Putamen (tissue), 1 donor: ENCODE measurements around the gene CRACDL.

Experiments used
- DNase-seq: peaks from one replicate; pipeline ENCODE4 v3.0.0-alpha.2; 2016; ENCODE audit warnings: low spot score

The CRACDL gene

DNA sequence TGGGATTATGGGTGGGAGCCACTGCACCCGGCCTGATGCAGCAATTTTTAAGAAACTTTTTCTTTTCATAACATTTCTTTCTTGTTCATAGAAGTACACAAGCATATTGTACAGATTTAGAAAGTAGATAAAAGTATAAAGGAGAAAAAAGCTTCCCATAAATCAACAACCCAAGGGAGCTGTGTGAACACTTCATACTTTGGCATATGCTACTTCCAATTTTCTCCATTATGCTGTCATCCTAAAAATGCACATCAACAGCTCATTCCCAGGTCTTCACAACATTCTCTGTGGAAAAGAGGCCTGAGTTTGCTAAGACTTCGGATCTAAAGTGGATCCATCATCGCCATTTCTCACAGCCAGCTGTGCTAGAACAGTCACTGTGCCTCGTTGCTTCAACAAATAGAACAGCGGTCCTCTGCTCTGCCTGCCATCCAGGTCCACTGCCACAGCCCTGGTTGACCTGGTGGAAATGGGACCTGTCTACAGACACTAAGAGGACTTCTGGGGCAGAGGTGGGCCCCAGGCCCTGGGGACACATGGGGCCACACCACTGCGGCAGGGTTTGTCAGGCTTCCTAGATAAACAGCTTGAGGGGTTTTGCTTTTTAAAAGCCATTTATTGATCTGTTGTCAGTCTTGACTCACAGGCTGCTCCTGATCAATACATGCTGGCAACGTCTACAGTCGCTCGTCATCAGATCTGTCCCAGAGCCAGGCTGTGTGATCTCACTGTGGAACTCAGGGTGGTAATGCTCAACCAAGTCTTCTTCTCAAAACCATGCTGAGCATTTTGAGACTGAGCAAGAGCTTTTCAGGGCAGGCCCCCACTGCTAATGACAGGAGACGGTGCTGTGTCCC is 132.4 kb downstream of the CRACDL start:
- DNase-seq, result no peak

DNA sequence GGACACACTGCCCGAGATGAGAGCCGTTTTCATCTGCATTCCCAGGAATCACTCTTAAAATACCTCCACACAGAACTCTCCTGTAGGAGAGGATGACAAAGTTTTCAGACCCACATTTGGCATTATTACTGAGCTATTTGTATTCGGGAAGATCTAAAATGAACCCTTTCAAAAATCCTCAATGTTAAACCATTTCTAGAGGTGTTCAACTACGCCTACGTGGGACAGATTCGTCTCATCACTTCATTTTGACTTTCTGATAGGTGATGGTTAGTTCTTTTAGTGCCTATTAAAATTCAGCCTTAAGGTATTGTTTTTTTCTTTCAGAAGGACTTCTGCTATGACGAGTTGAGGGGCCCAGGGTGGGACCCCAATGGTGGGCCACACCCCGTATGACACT is 133.7 kb downstream of the CRACDL start:
- DNase-seq, result peak; percentile 63

- no peak for DNase-seq
Measured at GRCh38 chr2:98801921-98802321, 134.1 kb downstream of the CRACDL start.

DNA sequence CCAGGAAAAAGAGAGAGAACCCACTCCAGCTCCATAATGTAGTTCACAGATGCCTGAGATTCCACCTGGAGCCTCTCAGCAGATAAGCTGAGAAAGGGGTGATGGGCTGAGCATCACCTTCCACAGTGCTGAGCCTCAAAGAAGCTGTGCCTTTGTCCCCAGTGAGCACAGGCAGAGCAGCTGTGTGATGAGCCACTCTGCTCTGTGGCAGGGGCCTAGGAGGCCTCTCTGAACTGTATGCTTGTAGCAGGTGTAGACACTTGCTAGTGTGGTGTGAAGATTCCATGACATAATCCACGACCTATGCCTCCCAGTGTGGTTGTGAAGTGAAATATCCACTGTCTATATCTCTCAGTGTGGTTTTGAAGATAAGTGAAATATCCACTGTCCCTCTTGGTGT is 134.7 kb downstream of the CRACDL start:
- DNase-seq, result no peak

DNA sequence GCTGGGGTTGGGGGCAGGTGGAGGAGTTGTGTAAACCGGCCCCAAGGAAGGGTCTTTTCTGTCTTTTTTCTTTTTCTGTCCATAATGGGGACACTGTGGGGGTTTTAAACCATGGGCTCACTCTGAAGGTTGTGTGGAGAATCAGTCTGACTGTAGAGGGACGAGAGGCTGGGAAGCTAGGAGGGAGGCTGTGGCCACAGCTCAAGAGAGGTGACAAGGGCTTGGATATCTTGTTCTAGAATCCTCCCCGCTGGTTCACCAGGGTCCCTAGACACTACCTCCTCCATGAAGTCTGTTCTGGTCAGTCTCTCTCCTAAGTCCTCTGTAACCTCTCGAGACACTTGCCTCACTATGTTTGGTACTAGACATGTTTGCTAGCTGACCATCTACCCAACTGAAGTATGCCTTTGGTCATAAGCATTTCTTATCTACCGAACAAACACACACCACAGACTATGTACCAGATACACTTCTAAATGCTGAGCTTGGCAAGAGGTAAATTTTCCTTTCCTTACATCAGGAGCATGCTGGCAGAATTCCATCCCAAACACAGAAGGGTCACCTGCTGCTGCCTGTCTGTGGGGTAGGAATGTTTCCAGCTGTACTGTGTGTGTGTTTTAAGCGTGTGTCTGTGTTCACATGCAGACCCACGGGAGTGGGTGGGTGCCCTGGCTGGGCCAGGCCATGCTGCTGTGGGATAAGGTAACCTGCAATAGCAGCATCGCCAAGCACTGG is 135.5 kb downstream of the CRACDL start:
- DNase-seq, result no peak

DNA sequence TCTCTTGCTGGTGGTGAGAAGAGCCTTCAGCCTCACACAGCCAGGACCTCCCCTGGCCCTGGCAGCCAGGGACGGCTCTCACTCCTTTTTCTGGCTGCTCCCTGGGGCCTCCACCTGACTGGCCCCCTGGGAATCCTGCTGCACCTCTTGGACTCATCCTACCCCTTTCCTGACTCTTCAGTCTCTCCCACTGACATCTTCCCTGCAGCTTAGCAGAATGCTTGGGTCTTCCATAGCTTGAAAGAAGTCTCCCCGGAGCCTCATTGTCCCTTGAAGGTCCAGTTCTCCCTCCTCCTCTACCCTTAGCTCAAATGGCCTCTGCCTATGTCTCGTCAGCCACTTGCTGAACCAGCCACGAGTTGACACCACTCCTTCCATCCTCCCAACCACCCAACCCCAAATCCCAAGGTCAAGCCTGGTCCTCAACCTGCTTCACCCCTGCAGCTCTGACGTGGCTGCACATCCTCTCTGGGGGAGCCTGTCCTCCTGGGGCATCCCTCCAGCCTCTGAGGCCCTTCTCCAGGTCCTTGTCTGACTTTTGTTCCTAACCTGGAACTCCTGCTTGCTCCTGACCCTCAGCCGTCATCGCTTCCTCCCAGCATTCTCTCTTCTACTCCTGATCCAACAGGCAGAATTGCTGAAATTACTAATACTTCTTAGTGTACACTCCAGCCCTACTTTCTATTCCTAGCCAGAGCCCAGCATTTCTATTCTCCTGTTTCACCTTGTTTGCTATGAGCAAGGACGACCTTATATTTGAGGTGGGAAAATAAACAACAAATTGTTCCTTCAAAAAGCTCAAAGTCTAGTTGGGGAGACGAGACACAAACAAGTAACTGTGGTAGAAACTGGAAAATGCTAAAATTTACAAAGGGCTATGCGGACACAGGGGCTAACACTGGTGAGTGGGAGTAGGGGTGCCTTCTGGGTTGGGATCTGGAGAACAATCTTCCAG is 136.4 kb downstream of the CRACDL start:
- DNase-seq, result no peak

GRCh38 chr2:98796775-98797544 is 139.1 kb downstream of the CRACDL start:
- DNase-seq, result peak; percentile 73

GRCh38 chr2:98795891-98796676 is 139.9 kb downstream of the CRACDL start:
- no peak for DNase-seq

DNA sequence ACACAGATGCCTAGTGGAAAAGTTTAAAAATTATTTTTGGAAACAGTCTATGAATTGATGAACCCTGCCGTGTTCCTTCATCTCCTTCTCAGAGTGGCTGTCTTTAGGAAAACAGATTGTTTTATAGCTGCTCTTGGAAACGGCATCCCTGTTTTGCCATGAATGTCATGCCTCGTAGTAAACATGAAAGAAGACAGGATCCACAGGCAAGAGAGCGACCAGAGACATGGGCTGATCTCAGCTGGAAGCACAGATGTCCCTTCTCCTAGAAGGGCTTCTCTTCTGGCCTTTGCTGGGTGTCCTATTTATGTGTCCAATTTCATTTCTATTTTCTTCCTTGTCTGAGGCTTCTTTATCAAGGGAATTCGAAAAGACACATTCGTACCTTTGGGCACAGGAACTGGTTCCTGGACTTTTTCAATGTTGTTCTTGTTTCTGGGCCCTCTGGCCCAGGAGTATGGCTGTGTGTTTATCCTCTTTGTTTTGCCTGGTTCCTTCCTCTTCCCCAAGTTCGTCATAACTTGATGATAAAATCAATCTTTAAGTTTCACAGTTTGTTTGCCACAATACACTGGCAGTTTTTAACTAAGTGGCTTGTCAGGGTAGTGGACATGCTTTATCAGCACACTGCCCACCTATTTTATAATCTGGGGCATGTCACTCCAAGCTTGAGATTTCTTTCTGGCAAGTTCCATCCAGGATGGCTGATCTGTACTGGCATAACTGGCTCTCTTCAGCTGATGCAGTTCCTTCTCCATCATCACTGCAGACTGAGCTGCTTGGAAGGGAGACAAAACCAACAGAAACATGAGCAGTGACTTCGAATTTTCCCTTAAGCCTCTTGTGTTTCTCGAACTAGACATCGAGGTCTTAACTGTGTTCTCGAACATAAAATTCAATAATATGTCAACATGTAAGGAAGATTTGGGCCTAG is 141.9 kb downstream of the CRACDL start:
- no peak for DNase-seq

- no peak for DNase-seq
Measured at GRCh38 chr2:98793275-98793674, 142.8 kb downstream of the CRACDL start.

- no peak for DNase-seq
Measured at GRCh38 chr2:98790221-98790620, 145.8 kb downstream of the CRACDL start.

- DNase-seq, result no peak
Measured at GRCh38 chr2:98787700-98788099, 148.3 kb downstream of the CRACDL start.

GRCh38 chr2:98786179-98786578 is 149.8 kb downstream of the CRACDL start:
- no peak for DNase-seq

DNA sequence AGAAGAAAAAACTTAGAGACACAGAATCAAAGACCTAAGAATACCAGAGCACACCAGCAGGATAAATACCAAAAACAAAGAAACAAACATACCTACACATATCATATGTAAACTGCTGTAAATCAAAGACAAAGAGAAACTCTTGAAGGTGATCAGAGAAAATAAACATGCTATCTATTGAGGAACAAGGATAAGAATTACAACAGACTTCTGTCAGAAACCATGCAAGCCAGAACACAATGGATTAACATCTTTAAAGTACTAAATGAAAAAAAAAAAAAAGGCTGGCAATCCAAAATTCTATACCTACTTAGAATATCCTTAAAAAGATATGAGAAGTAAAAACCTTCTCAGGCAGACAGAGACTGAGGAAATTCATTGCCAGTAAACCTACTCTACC is 153.5 kb downstream of the CRACDL start:
- DNase-seq, result no peak

GRCh38 chr2:98781822-98782221 is 154.2 kb downstream of the CRACDL start:
- no peak for DNase-seq

- DNase-seq, result no peak
Measured at GRCh38 chr2:98778741-98779483, 157.1 kb downstream of the CRACDL start.

GRCh38 chr2:98778151-98778550 is 157.9 kb downstream of the CRACDL start:
- no peak for DNase-seq

- DNase-seq, result no peak
Measured at GRCh38 chr2:98777710-98778109, 158.3 kb downstream of the CRACDL start.

DNA sequence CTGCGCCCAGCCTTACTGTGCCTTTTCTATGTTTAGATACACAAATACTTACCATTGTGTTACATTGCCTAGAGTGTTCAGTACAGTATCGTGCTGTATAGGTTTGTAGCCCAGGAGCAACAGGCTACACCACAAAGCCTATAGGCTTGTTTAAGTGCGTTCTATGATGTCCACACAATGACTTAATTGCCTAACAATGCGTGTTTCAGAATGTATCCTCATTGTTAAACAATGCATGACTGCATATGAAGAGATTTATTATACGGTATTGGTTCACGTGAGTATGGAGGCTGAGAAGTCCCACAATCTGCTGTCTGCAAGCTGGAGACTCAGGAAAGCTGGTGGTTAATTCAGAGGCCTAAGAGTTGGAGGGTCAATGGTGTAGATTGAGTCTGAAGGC is 158.9 kb downstream of the CRACDL start:
- no peak for DNase-seq
